HEK293 (cell line): ENCODE results near the gene RNF10.

ENCODE experiments used
- CTCF ChIA-PET: fragments of 350-600 bp; formaldehyde crosslinking; extraction: SDS; loops from one replicate; lab custom pipeline; 2021; ENCODE audit warnings: antibody characterized with exemption; lab: Yijun Ruan, JAX
- POLR2A ChIA-PET: fragments of 300-600 bp; formaldehyde crosslinking; extraction: SDS; loops from one replicate; lab custom pipeline; 2020; ENCODE audit warnings: antibody characterized with exemption, inconsistent platforms; lab: Yijun Ruan, JAX
- H3K27ac ChIP-seq: fragments of 200-500 bp; sonication (Bioruptor generic); 2 replicates; pipeline ENCODE4 v1.5.1; 2014; ENCODE audit warnings: low read depth, low read length, control low read depth, inconsistent platforms; ENCODE audit errors: extremely low read depth
- H3K36me3 ChIP-seq, 2 experiments: fragments of 200-500 bp in 1 of 2; sonication (Bioruptor generic) in 1 of 2; 1 replicate in 1 of 2; 2 replicates in 1 of 2; pipeline ENCODE4 v1.5.1; 2014 to 2017; ENCODE audit warnings: inconsistent platforms in 2 of 2, low read length in 2 of 2; ENCODE audit not compliant: control insufficient read depth in 2 of 2, insufficient read depth in 1 of 2
- H3K4me1 ChIP-seq: fragments of 200-500 bp; sonication (Bioruptor generic); 2 replicates; pipeline ENCODE4 v1.5.1; 2014; ENCODE audit warnings: mild to moderate bottlenecking, low read length, inconsistent platforms; ENCODE audit not compliant: control insufficient read depth, insufficient read depth
- H3K4me3 ChIP-seq: 2 replicates; pipeline ENCODE4 v1.5.1; 2011; ENCODE audit warnings: low read depth, mild to moderate bottlenecking, control low read depth, low read length, moderate library complexity
- H3K9me3 ChIP-seq: fragments of 200-500 bp; sonication (Bioruptor generic); 2 replicates; pipeline ENCODE4 v1.5.1; 2014; ENCODE audit warnings: low read depth, low read length, inconsistent platforms; ENCODE audit not compliant: control insufficient read depth, insufficient read depth
- ATF2 ChIP-seq: fragments of 450-650 bp; formaldehyde crosslinking; IDR thresholded peaks from 2 replicates; pipeline ENCODE4 v1.5.1; 2016; ENCODE audit warnings: missing biosample characterization, missing genetic modification characterization, low read depth
- CTCF ChIP-seq: fragments of 450-650 bp; formaldehyde crosslinking; IDR thresholded peaks from 2 replicates; pipeline ENCODE4 v1.5.1; 2016; ENCODE audit warnings: missing biosample characterization, missing genetic modification characterization
- FEZF1 ChIP-seq: fragments of 450-650 bp; formaldehyde crosslinking; IDR thresholded peaks from 2 replicates; pipeline ENCODE4 v1.5.1; 2016; ENCODE audit warnings: missing biosample characterization, missing genetic modification characterization
- PATZ1 ChIP-seq: fragments of 450-650 bp; formaldehyde crosslinking; IDR thresholded peaks from 2 replicates; pipeline ENCODE4 v1.5.1; 2016; ENCODE audit warnings: missing biosample characterization, missing genetic modification characterization
- WT1 ChIP-seq: fragments of 450-650 bp; formaldehyde crosslinking; IDR thresholded peaks from 2 replicates; pipeline ENCODE4 v1.5.1; 2016; ENCODE audit warnings: missing biosample characterization, missing genetic modification characterization
- YY1 ChIP-seq: fragments of 450-650 bp; formaldehyde crosslinking; IDR thresholded peaks from 2 replicates; pipeline ENCODE4 v1.5.1; 2018; ENCODE audit warnings: missing biosample characterization, missing genetic modification characterization
- ZBTB6 ChIP-seq: fragments of 450-650 bp; formaldehyde crosslinking; IDR thresholded peaks from 2 replicates; pipeline ENCODE4 v1.5.1; 2017; ENCODE audit warnings: missing biosample characterization, missing genetic modification characterization
- ZBTB7A ChIP-seq: fragments of 450-650 bp; formaldehyde crosslinking; IDR thresholded peaks from 2 replicates; pipeline ENCODE4 v1.5.1; 2016; ENCODE audit warnings: low read depth, missing biosample characterization, missing genetic modification characterization
- ZBTB8A ChIP-seq: fragments of 450-650 bp; formaldehyde crosslinking; IDR thresholded peaks from 2 replicates; pipeline ENCODE4 v1.5.1; 2016; ENCODE audit warnings: missing biosample characterization, missing genetic modification characterization
- ZNF121 ChIP-seq: fragments of 450-650 bp; formaldehyde crosslinking; IDR thresholded peaks from 2 replicates; pipeline ENCODE4 v1.5.1; 2016; ENCODE audit warnings: missing biosample characterization, missing genetic modification characterization
- ZNF148 ChIP-seq: fragments of 450-650 bp; formaldehyde crosslinking; IDR thresholded peaks from 2 replicates; pipeline ENCODE4 v1.5.0; 2017; ENCODE audit warnings: missing biosample characterization, missing genetic modification characterization, borderline replicate concordance
- ZNF280D ChIP-seq: fragments of 450-650 bp; formaldehyde crosslinking; IDR thresholded peaks from 2 replicates; pipeline ENCODE4 v1.5.1; 2016; ENCODE audit warnings: missing biosample characterization, missing genetic modification characterization
- ZNF341 ChIP-seq: fragments of 450-650 bp; formaldehyde crosslinking; IDR thresholded peaks from 2 replicates; pipeline ENCODE4; 2016; ENCODE audit warnings: low read depth, missing biosample characterization, missing genetic modification characterization
- ZNF394 ChIP-seq: fragments of 450-650 bp; formaldehyde crosslinking; IDR thresholded peaks from 2 replicates; pipeline ENCODE4 v1.5.1; 2016; ENCODE audit warnings: missing biosample characterization, missing genetic modification characterization, mild to moderate bottlenecking, moderate library complexity, borderline replicate concordance
- ZNF423 ChIP-seq: fragments of 450-650 bp; formaldehyde crosslinking; IDR thresholded peaks from 2 replicates; pipeline ENCODE4 v1.5.1; 2016; ENCODE audit warnings: missing biosample characterization, missing genetic modification characterization
- ZNF433 ChIP-seq: fragments of 450-650 bp; formaldehyde crosslinking; IDR thresholded peaks from 2 replicates; pipeline ENCODE4 v1.5.1; 2016; ENCODE audit warnings: missing biosample characterization, missing genetic modification characterization, low read depth
- ZNF561 ChIP-seq: fragments of 450-650 bp; IDR thresholded peaks from 2 replicates; pipeline ENCODE4 v1.5.1; 2018; ENCODE audit warnings: missing biosample characterization, missing genetic modification characterization, borderline replicate concordance
- ZNF645 ChIP-seq: fragments of 450-650 bp; formaldehyde crosslinking; IDR thresholded peaks from 2 replicates; pipeline ENCODE4; 2016; ENCODE audit warnings: missing biosample characterization, missing genetic modification characterization
- ZNF654 ChIP-seq: fragments of 450-650 bp; formaldehyde crosslinking; IDR thresholded peaks from 2 replicates; pipeline ENCODE4 v1.5.1; 2016; ENCODE audit warnings: low read depth, missing biosample characterization, missing genetic modification characterization
- ZNF776 ChIP-seq: fragments of 450-650 bp; formaldehyde crosslinking; IDR thresholded peaks from 2 replicates; pipeline ENCODE4 v1.5.0; 2017; ENCODE audit warnings: missing biosample characterization, missing genetic modification characterization, borderline replicate concordance

RNF10 gene

GRCh38 chr12:120625557-120626419 is 91.6 kb downstream of the RNF10 start:
- no peaks in the 10 kb centered on the region for H3K4me1 ChIP-seq
- no peak overlapping the region for H3K4me3 ChIP-seq
- H3K9me3 ChIP-seq: no peaks in the 10 kb centered on the region
- no peak overlapping the region for H3K27ac ChIP-seq
- H3K36me3 ChIP-seq: no peaks in the 10 kb centered on the region
- ChIA-PET POLR2A (interaction anchor here (0.6 to 0.7 kb wide), 3 partner anchors 17 to 179 kb away, joined by 3 to 7 read pairs (median 4); no protein-coding TSS in a partner anchor), CTCF (interaction anchor here (0.6 to 2.2 kb wide), 11 partner anchors 9 to 696 kb away, joined by 3 to 10 read pairs (median 3); partner anchors contain the start of gene CABP1)
- TF ChIP-seq YY1 (tag by site-specific recombination) (no peak), CTCF (tag by site-specific recombination) (0 out of 2 replicates have a peak, but pooled peaks have one; percentile 26), ZNF654 (tag by site-specific recombination) (0 out of 2 replicates have a peak, but pooled peaks have one; percentile 2), ZNF121 (0 out of 2 replicates have a peak, but pooled peaks have one; percentile 17), WT1 (no peak), ZNF776 (tag by site-specific recombination) (no peak), ZNF394 (tag by site-specific recombination) (no peak), ZBTB7A (tag by site-specific recombination) (no peak), ZNF433 (tag by site-specific recombination) (no peak), ZNF280D (tag by site-specific recombination) (no peak), ZBTB6 (no peak), ZNF645 (no peak), FEZF1 (no peak), PATZ1 (tag by site-specific recombination) (no peak), ZNF423 (tag by site-specific recombination) (no peak), ATF2 (tag by site-specific recombination) (no peak), ZNF341 (tag by site-specific recombination) (no peak), ZNF561 (tag by site-specific recombination) (no peak), ZBTB8A (tag by site-specific recombination) (no peak), ZNF148 (tag by site-specific recombination) (no peak)
